ENCODE measurements around the gene C10orf53.

GRCh38 chr10:49649936-49650723 is 29.3 kb upstream of the C10orf53 start:
- TF ChIP-seq POLR2A (IDR thresholded peaks at IDR 0.05; ENCODE audit: low read depth, low read length) (no peak), CTCF (conservative IDR thresholded peaks at IDR 0.05; ENCODE audit: low read depth, low read length) (no peak), MAFK (IDR thresholded peaks at IDR 0.05; ENCODE audit: low read depth, low read length) (no peak), CEBPB (IDR thresholded peaks at IDR 0.05; ENCODE audit: low read depth, low read length) (no peak), SMC3 (IDR thresholded peaks at IDR 0.05; ENCODE audit: low read depth, low read length) (no peak), RCOR1 (IDR thresholded peaks at IDR 0.05; ENCODE audit: insufficient replicate concordance, low read length) (no peak), RAD21 (IDR thresholded peaks at IDR 0.05; ENCODE audit: low read length) (no peak), ELK1 (IDR thresholded peaks at IDR 0.05; ENCODE audit: borderline replicate concordance, low read depth, low read length) (no peak), RFX5 (IDR thresholded peaks at IDR 0.05; ENCODE audit: low read depth, low read length) (no peak), MAZ (IDR thresholded peaks at IDR 0.05; ENCODE audit: borderline replicate concordance, low read depth, low read length) (no peak), FOS (IDR thresholded peaks at IDR 0.05; ENCODE audit: low read depth, low read length) (no peak), MXI1 (IDR thresholded peaks at IDR 0.05; ENCODE audit: borderline replicate concordance, low read depth, low read length) (no peak)

Data from IMR-90 (cell line).